HepG2 (cell line): ENCODE results near the gene CDH23. TPM values are rescaled to one million over a fixed set of nuclear protein-coding genes. Genes with fewer than 3 reads are reported as not detected.

Experiments used
- ATAC-seq: fragments of 200-7000 bp; cut with Tn5 transposase; 3 replicates; pipeline ENCODE4 v1.9.1; 2020; ENCODE audit warnings: mild to moderate bottlenecking, moderate library complexity
- BruUV-seq: library from RNA; stranded (reverse); fragments of 400-500 nt; replicated peaks from 2 replicates; lab custom pipeline; 2021; lab: Mats Ljungman, UMichigan
- CTCF ChIA-PET: fragments of 300-600 bp; formaldehyde crosslinking; extraction: SDS; loops from one replicate; lab custom pipeline; 2021; ENCODE audit warnings: low total read pairs, inconsistent platforms, low intra/inter-chr PET ratio; lab: Yijun Ruan, JAX
- POLR2A ChIA-PET: fragments of 350-600 bp; sonication (Branson Sonifier 250); formaldehyde crosslinking; loops from one replicate; lab custom pipeline; 2020; ENCODE audit warnings: antibody characterized with exemption, inconsistent platforms; lab: Yijun Ruan, JAX
- DNase-seq: peaks from one replicate; pipeline ENCODE4 v3.0.0-alpha.2; 2015; ENCODE audit warnings: low spot score
- FAIRE-seq: peaks from 3 replicates; lab custom pipeline; 2011; peaks lifted over from hg19 to GRCh38; lab: Jason Lieb, UNC
- H2AFZ ChIP-seq: one replicate; pipeline ENCODE4 v1.6.1; 2011; ENCODE audit warnings: low read length, inconsistent platforms
- H3K27ac ChIP-seq: fragments of 300-600 bp; 3 replicates; pipeline ENCODE4 v1.8.0; 2011; ENCODE audit warnings: mixed run types, mild to moderate bottlenecking, mixed read lengths, low read length, inconsistent platforms; ENCODE audit not compliant: insufficient read depth; ENCODE audit errors: extremely low read length
- H3K27me3 ChIP-seq, 2 experiments: fragments of 200-600 bp in 1 of 2; 2 replicates in 1 of 2; 3 replicates in 1 of 2; pipeline versions ENCODE4 v1.6.0 to v1.8.0; 2011; ENCODE audit warnings: low read length in 2 of 2, mild to moderate bottlenecking in 2 of 2, moderate library complexity in 2 of 2, inconsistent platforms in 1 of 2; ENCODE audit not compliant: insufficient read depth in 2 of 2, control insufficient read depth in 1 of 2
- H3K36me3 ChIP-seq, 2 experiments: fragments of 200-600 bp in 1 of 2; replicated peaks in 1 of 2; 2 replicates in 1 of 2; 3 replicates in 1 of 2; pipeline versions ENCODE4 v1.5.1 to v1.8.0; 2011; ENCODE audit warnings: low read length in 2 of 2, inconsistent platforms in 1 of 2; ENCODE audit not compliant: insufficient read depth in 2 of 2, control insufficient read depth in 1 of 2
- H3K4me1 ChIP-seq: 2 replicates; pipeline ENCODE4 v1.5.1; 2012; ENCODE audit warnings: low read length, inconsistent platforms; ENCODE audit not compliant: insufficient read depth
- H3K4me2 ChIP-seq: 2 replicates; pipeline ENCODE4 v1.6.0; 2011; ENCODE audit warnings: low read depth, low read length, inconsistent platforms
- H3K4me3 ChIP-seq, 3 experiments: fragments of 200-600 bp in 1 of 3; sonication (generic), shearing (Covaris generic) in 1 of 3; replicated peaks in 1 of 3; 2 replicates each; pipeline ENCODE4 v1.5.1; 2011 to 2016; ENCODE audit warnings: low read length in 3 of 3, inconsistent platforms in 2 of 3, low read depth in 2 of 3, mild to moderate bottlenecking in 2 of 3, control low read depth in 1 of 3, mixed read lengths in 1 of 3; ENCODE audit not compliant: insufficient read depth in 1 of 3
- H3K79me2 ChIP-seq: one replicate; pipeline ENCODE4 v1.6.1; 2011; ENCODE audit warnings: low read length, inconsistent platforms; ENCODE audit not compliant: insufficient read depth
- H3K9ac ChIP-seq: 2 replicates; pipeline ENCODE4 v1.6.0; 2011; ENCODE audit warnings: mild to moderate bottlenecking, low read depth, low read length, inconsistent platforms; ENCODE audit not compliant: insufficient read depth
- H3K9me3 ChIP-seq: 2 replicates; pipeline ENCODE4 v1.5.1; 2012; ENCODE audit warnings: mild to moderate bottlenecking, low read length
- H4K20me1 ChIP-seq: 2 replicates; pipeline ENCODE4 v1.6.0; 2011; ENCODE audit warnings: inconsistent platforms, mild to moderate bottlenecking, low read length, moderate library complexity; ENCODE audit not compliant: insufficient read depth
- DMAP1 ChIP-seq: IDR thresholded peaks from 2 replicates; pipeline ENCODE4 v1.6.1; 2016
- EEA1 ChIP-seq: sonication (generic); formaldehyde crosslinking; IDR thresholded peaks from 2 replicates; pipeline ENCODE4 v1.5.1; 2020; ENCODE audit warnings: mild to moderate bottlenecking, missing genetic modification reagents, borderline replicate concordance
- HNRNPH1 ChIP-seq: fragments of 200-400 bp; formaldehyde crosslinking; optimal IDR thresholded peaks from 2 replicates; pipeline ENCODE3; 2017; ENCODE audit warnings: mild to moderate bottlenecking, low read depth, low read length
- KLF12 ChIP-seq: sonication (generic); formaldehyde crosslinking; IDR thresholded peaks from 2 replicates; pipeline ENCODE4 v1.4.0; 2020; ENCODE audit warnings: missing genetic modification reagents, borderline replicate concordance
- MED13 ChIP-seq: sonication (generic); formaldehyde crosslinking; IDR thresholded peaks from 2 replicates; pipeline ENCODE4 v1.5.0; 2020; ENCODE audit warnings: missing genetic modification reagents
- MIXL1 ChIP-seq: IDR thresholded peaks from 2 replicates; pipeline ENCODE4 v1.6.1; 2016
- NPAS2 ChIP-seq: sonication (generic); formaldehyde crosslinking; IDR thresholded peaks from 2 replicates; pipeline ENCODE4 v1.8.0; 2022; ENCODE audit warnings: mild to moderate bottlenecking, missing genetic modification reagents, borderline replicate concordance
- RFX1 ChIP-seq: fragments of 450-650 bp; IDR thresholded peaks from 2 replicates; pipeline ENCODE4 v1.6.1; 2017
- RFXAP ChIP-seq: sonication (generic); formaldehyde crosslinking; IDR thresholded peaks from 2 replicates; pipeline ENCODE4 v1.4.0; 2020; ENCODE audit warnings: missing genetic modification reagents, borderline replicate concordance
- U2AF1 ChIP-seq: fragments of 200-400 bp; formaldehyde crosslinking; optimal IDR thresholded peaks from 2 replicates; pipeline ENCODE3; 2017; ENCODE audit warnings: mild to moderate bottlenecking, low read depth, low read length
- ZFAT ChIP-seq: sonication (generic); formaldehyde crosslinking; conservative IDR thresholded peaks from 2 replicates; pipeline ENCODE4 v1.8.1; 2023; ENCODE audit warnings: missing genetic modification reagents, inconsistent platforms
- ZFX ChIP-seq: sonication (generic); formaldehyde crosslinking; IDR thresholded peaks from 2 replicates; pipeline ENCODE4 v1.4.0; 2020; ENCODE audit warnings: mild to moderate bottlenecking, low read depth, missing genetic modification reagents, moderate library complexity
- ZFYVE20 ChIP-seq: sonication (generic); formaldehyde crosslinking; IDR thresholded peaks from 2 replicates; pipeline ENCODE4 v1.8.0; 2023; ENCODE audit warnings: low read depth, mild to moderate bottlenecking, moderate library complexity, missing genetic modification reagents, borderline replicate concordance
- ZNF260 ChIP-seq: sonication (generic); formaldehyde crosslinking; IDR thresholded peaks from 2 replicates; pipeline ENCODE4 v1.4.0; 2020; ENCODE audit warnings: missing genetic modification reagents, low read depth, mild to moderate bottlenecking, borderline replicate concordance
- ZNF460 ChIP-seq: sonication (generic); formaldehyde crosslinking; IDR thresholded peaks from 2 replicates; pipeline ENCODE4 v1.5.1; 2020; ENCODE audit warnings: missing genetic modification reagents, mild to moderate bottlenecking, borderline replicate concordance
- ZNF549 ChIP-seq: sonication (generic); formaldehyde crosslinking; IDR thresholded peaks from 2 replicates; pipeline ENCODE4 v1.5.0; 2020; ENCODE audit warnings: missing genetic modification reagents
- ZNF563 ChIP-seq: sonication (generic); formaldehyde crosslinking; IDR thresholded peaks from 2 replicates; pipeline ENCODE4 v1.8.0; 2022; ENCODE audit warnings: mild to moderate bottlenecking, moderate library complexity, missing genetic modification reagents
- ZNF782 ChIP-seq: sonication (generic); formaldehyde crosslinking; IDR thresholded peaks from 2 replicates; pipeline ENCODE4 v1.4.0; 2020; ENCODE audit warnings: missing genetic modification reagents, mild to moderate bottlenecking, borderline replicate concordance
- WGBS: methylation state at CpG from one replicate; pipeline ENCODE4 v1.1.6; 2017; ENCODE audit warnings: low lambda C conversion rate; 5-methylcytosine and 5-hydroxymethylcytosine counted together
- in situ Hi-C: cut with HindIII; loops from 2 replicates; pipeline ENCODE4 v1.10.0; 2017; ENCODE audit warnings: low pct_unique_long_range_greater_than_20kb; ENCODE audit not compliant: extremely low pct_ligation_motif_present
- intact Hi-C: fragments of 100-400 bp; cut with micrococcal nuclease; formaldehyde crosslinking; loops from one replicate; pipeline ENCODE4 v1.10.0; 2022; ENCODE audit not compliant: unreplicated experiment
- polyA plus RNA-seq, 8 experiments: library from polyadenylated mRNA; depleted of rRNA in 3 of 8; stranded (reverse) in 7 of 8; unstranded in 1 of 8; fragments of >200 nt; fragmentation: Illumina TruSeq in 4 of 8; extraction: Trizol in 4 of 8; gene quantifications; 2 replicates each; pipeline versions ENCODE4 v1.2.1 to v1.2.3, GENCODE V29; 2011 to 2016; ENCODE audit warnings: low read depth in 4 of 8, missing spikeins in 1 of 8, mixed read lengths in 1 of 8; ENCODE audit not compliant: insufficient read depth in 1 of 8
- total RNA-seq, 5 experiments: library from RNA; depleted of rRNA; stranded (reverse); fragments of >200 nt; fragmentation: Illumina TruSeq; extraction: Trizol; gene quantifications; 2 replicates each; pipeline ENCODE4 v1.2.3, GENCODE V29; 2016; ENCODE audit warnings: low read depth in 1 of 5
- TF ChIP-seq, protein P1 (sequence below): IDR thresholded peaks from 2 replicates; pipeline ENCODE4 v1.6.1; 2016
- TF ChIP-seq, protein P2 (sequence below): IDR thresholded peaks from 2 replicates; pipeline ENCODE4 v1.6.1; 2012; ENCODE audit warnings: inconsistent platforms

CDH23 gene
- total and polyA plus RNA-seq, 2 of the 13 experiments (the other 11 are each of a cell fraction or from before 2014, with no cell fraction given): 0.13 TPM; not detected in 1

DNA sequence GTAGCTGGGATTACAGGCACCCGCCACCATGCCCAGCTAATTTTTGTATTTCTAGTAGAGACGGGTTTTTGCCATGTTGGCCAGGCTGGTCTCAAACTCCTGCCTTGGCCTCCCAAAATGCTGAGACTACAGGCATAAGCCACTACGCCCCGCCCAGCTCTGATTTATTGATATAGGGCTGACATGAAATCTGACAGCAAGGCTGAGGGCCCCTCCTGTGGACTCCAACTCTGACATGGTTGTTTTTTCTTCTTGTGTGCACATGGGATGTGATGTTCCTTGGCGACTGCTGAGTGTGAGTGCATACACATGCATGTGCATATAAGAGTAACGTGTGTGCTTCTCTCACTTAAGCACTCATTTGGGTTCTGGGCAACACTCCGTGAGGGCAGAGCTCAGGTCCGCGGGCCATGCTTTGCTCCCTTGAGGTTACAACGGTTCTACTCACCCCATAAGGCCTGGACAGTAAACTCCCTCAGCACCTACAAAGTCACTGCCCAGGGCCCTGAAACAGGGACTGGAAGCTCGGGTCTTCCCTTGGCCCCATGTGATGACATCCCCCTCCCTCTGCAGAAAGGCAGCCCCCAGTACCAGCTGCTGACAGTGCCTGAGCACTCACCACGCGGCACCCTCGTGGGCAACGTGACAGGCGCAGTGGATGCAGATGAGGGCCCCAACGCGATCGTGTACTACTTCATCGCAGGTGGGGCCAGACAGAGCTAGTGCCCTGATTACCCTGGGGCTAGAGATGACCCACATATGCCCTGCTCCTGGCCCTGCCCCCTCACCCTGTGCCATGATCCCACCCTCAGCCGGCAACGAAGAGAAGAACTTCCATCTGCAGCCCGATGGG lies 410.2 kb downstream of the CDH23 start:
- Histone ChIP-seq H3K4me2 (no peak overlapping the region), H3K4me1 (peaks cover 9% of the 10 kb centered on the region; the same call in 1 of the 2 replicates), H2AFZ (no peak overlapping the region), H3K36me3 (no peaks in the 10 kb centered on the region), H3K4me3 (no peak overlapping the region), H3K79me2 (no peaks in the 10 kb centered on the region), H4K20me1 (no peaks in the 10 kb centered on the region), H3K9me3 (no peaks in the 10 kb centered on the region), H3K27ac (no peak overlapping the region), H3K9ac (no peak overlapping the region), H3K27me3 (peaks cover 5 to 16% of the 10 kb centered on the region in 2 experiments; a peak in 4 of 5 replicates)
- DNase-seq (no peak), ATAC-seq (no peak), FAIRE-seq (no peak)
- no TSS peak for BruUV-seq
- POLR2A ChIA-PET: interaction anchor here (1.2 kb wide), 1 partner anchor 8 kb away, joined by 3 read pairs; no protein-coding TSS in a partner anchor
- intact Hi-C loops: no loop called here
- CTCF ChIA-PET: no interaction called here
- in situ Hi-C loops: no loop called here
- TF ChIP-seq ZNF260: no peak
- no peak for TF ChIP-seq RFX1
- no peak for TF ChIP-seq MED13
- no peak for TF ChIP-seq MIXL1 (CRISPR knock-in tag)
- no peak for TF ChIP-seq ZNF782 (CRISPR knock-in tag)
- TF ChIP-seq, protein P1, sequence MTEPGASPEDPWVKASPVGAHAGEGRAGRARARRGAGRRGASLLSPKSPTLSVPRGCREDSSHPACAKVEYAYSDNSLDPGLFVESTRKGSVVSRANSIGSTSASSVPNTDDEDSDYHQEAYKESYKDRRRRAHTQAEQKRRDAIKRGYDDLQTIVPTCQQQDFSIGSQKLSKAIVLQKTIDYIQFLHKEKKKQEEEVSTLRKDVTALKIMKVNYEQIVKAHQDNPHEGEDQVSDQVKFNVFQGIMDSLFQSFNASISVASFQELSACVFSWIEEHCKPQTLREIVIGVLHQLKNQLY (CRISPR knock-in tag): no peak
- TF ChIP-seq KLF12: no peak
- no peak for TF ChIP-seq HNRNPH1
- no peak for TF ChIP-seq ZFYVE20 (CRISPR knock-in tag)
- TF ChIP-seq, protein P2, sequence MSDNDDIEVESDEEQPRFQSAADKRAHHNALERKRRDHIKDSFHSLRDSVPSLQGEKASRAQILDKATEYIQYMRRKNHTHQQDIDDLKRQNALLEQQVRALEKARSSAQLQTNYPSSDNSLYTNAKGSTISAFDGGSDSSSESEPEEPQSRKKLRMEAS: no peak
- no peak for TF ChIP-seq ZFX
- TF ChIP-seq ZNF549: no peak
- TF ChIP-seq RFXAP (CRISPR knock-in tag): no peak
- TF ChIP-seq ZNF563 (CRISPR knock-in tag): no peak
- no peak for TF ChIP-seq U2AF1
- TF ChIP-seq ZNF460 (CRISPR knock-in tag): no peak
- TF ChIP-seq DMAP1: no peak
- TF ChIP-seq NPAS2 (CRISPR knock-in tag): no peak
- no peak for TF ChIP-seq EEA1 (CRISPR knock-in tag)
- no peak for TF ChIP-seq ZFAT (CRISPR knock-in tag)
- 69% methylated on average over 18 of the region's 23 CpGs for WGBS
